WTC11 (cell line): ENCODE results near the gene BUD31. TPM values are rescaled to one million over a fixed set of nuclear protein-coding genes. Genes with fewer than 3 reads are reported as not detected.
A peak's percentile ranks its signal among the peaks of the same experiment; 100 is the strongest.

Experiments
- ATAC-seq: fragments of 200-7000 bp; cut with Tn5 transposase; 2 replicates; pipeline ENCODE4 v1.10.0; 2021; ENCODE audit warnings: mild to moderate bottlenecking, moderate library complexity
- CTCF ChIA-PET: fragments of 300-600 bp; sonication (Branson Sonifier 250); formaldehyde crosslinking; loops from one replicate; lab custom pipeline; 2021; ENCODE audit warnings: antibody characterized with exemption; lab: Charles Lee
- POLR2A ChIA-PET: fragments of 350-600 bp; sonication (Branson Sonifier 250); formaldehyde crosslinking; loops from one replicate; lab custom pipeline; 2021; ENCODE audit warnings: antibody characterized with exemption; lab: Charles Lee
- DNase-seq: peaks from one replicate; pipeline ENCODE4 v3.0.0; 2021; ENCODE audit warnings: low spot score
- H3K27ac Mint-ChIP-seq: 2 replicates; pipeline ENCODE4 v1.8.0; 2021; ENCODE audit warnings: mixed read lengths
- H3K27me3 Mint-ChIP-seq: 2 replicates; pipeline ENCODE4 v1.8.0; 2021; ENCODE audit warnings: low read depth, mild to moderate bottlenecking, moderate library complexity, mixed read lengths
- H3K36me3 Mint-ChIP-seq: 2 replicates; pipeline ENCODE4 v1.8.0; 2021; ENCODE audit warnings: mixed read lengths
- H3K4me1 Mint-ChIP-seq: 2 replicates; pipeline ENCODE4 v1.8.0; 2022; ENCODE audit warnings: mixed read lengths
- H3K4me3 Mint-ChIP-seq: 2 replicates; pipeline ENCODE4 v1.8.0; 2021; ENCODE audit warnings: mild to moderate bottlenecking, moderate library complexity, mixed read lengths
- H3K9me3 Mint-ChIP-seq: 2 replicates; pipeline ENCODE4 v1.8.0; 2021; ENCODE audit warnings: mixed read lengths
- ATF6 ChIP-seq: sonication (generic); formaldehyde crosslinking; IDR thresholded peaks from 2 replicates; pipeline ENCODE4 v1.8.1; 2023; ENCODE audit warnings: mild to moderate bottlenecking, missing genetic modification reagents
- CREB1 ChIP-seq: sonication (generic); formaldehyde crosslinking; IDR thresholded peaks from 2 replicates; pipeline ENCODE4 v1.8.0; 2023; ENCODE audit warnings: mild to moderate bottlenecking, missing genetic modification reagents
- E2F1 ChIP-seq: sonication (generic); formaldehyde crosslinking; IDR thresholded peaks from 2 replicates; pipeline ENCODE4 v1.8.0; 2022; ENCODE audit warnings: mild to moderate bottlenecking, missing genetic modification reagents
- FOXJ3 ChIP-seq: sonication (generic); formaldehyde crosslinking; IDR thresholded peaks from 2 replicates; pipeline ENCODE4 v1.9.0; 2021; ENCODE audit warnings: missing genetic modification reagents, mild to moderate bottlenecking, borderline replicate concordance
- FOXP4 ChIP-seq: sonication (generic); formaldehyde crosslinking; IDR thresholded peaks from 2 replicates; pipeline ENCODE4 v1.8.0; 2022; ENCODE audit warnings: mild to moderate bottlenecking, missing genetic modification reagents
- GABPB1 ChIP-seq: sonication (generic); formaldehyde crosslinking; IDR thresholded peaks from 2 replicates; pipeline ENCODE4 v1.8.1; 2023; ENCODE audit warnings: mild to moderate bottlenecking, missing genetic modification reagents
- GRHL2 ChIP-seq: fragments of 250-450 bp; sonication (Bioruptor Pico); IDR thresholded peaks from 2 replicates; pipeline ENCODE4 v1.8.0; 2022; ENCODE audit warnings: mild to moderate bottlenecking, moderate library complexity; ENCODE audit not compliant: insufficient replicate concordance, severe bottlenecking
- KAT7 ChIP-seq: sonication (generic); formaldehyde crosslinking; IDR thresholded peaks from 2 replicates; pipeline ENCODE4 v1.8.1; 2023; ENCODE audit warnings: missing genetic modification reagents, mild to moderate bottlenecking, borderline replicate concordance
- MAX ChIP-seq: sonication (generic); formaldehyde crosslinking; IDR thresholded peaks from 2 replicates; pipeline ENCODE4 v1.8.0; 2022; ENCODE audit warnings: mild to moderate bottlenecking, missing genetic modification reagents
- MLX ChIP-seq: sonication (generic); formaldehyde crosslinking; IDR thresholded peaks from 2 replicates; pipeline ENCODE4 v1.8.1; 2023; ENCODE audit warnings: mild to moderate bottlenecking, missing genetic modification reagents, moderate library complexity
- MYBL2 ChIP-seq: sonication (generic); formaldehyde crosslinking; IDR thresholded peaks from 2 replicates; pipeline ENCODE4 v1.8.1; 2023; ENCODE audit warnings: mild to moderate bottlenecking, moderate library complexity, missing genetic modification reagents
- PRRX2 ChIP-seq: fragments of 250-450 bp; sonication (Bioruptor Pico); IDR thresholded peaks from 2 replicates; pipeline ENCODE4 v1.8.0; 2021; ENCODE audit warnings: mild to moderate bottlenecking
- SMAD3 ChIP-seq: sonication (generic); formaldehyde crosslinking; IDR thresholded peaks from 2 replicates; pipeline ENCODE4 v1.8.0; 2022; ENCODE audit warnings: missing genetic modification reagents, mild to moderate bottlenecking, borderline replicate concordance
- TEAD1 ChIP-seq: sonication (generic); formaldehyde crosslinking; IDR thresholded peaks from 2 replicates; pipeline ENCODE4 v1.8.0; 2022; ENCODE audit warnings: mild to moderate bottlenecking, missing genetic modification reagents
- ZNF396 ChIP-seq: fragments of 250-450 bp; sonication (Bioruptor Pico); IDR thresholded peaks from 2 replicates; pipeline ENCODE4 v1.8.0; 2021; ENCODE audit warnings: mild to moderate bottlenecking, moderate library complexity, borderline replicate concordance
- total RNA-seq: library from RNA; stranded (reverse); gene quantifications from 3 replicates; pipeline ENCODE4 v1.2.3, GENCODE V29; 2021
- TF ChIP-seq, protein P1 (sequence below): sonication (generic); formaldehyde crosslinking; IDR thresholded peaks from 2 replicates; pipeline ENCODE4 v1.8.1; 2023; ENCODE audit warnings: mild to moderate bottlenecking, missing genetic modification reagents, moderate library complexity

BUD31 gene
- total RNA-seq, 1 experiment from 2014 or later = 98.7 TPM

- Mint-ChIP-seq H3K4me3 (peak overlapping the region; percentile 84), H3K4me1 (peaks cover 10% of the 10 kb centered on the region), H3K36me3 (peaks cover under 1% of the 10 kb centered on the region), H3K27me3 (peaks cover 12% of the 10 kb centered on the region), H3K9me3 (no peaks in the 10 kb centered on the region), H3K27ac (no peak overlapping the region; the same call in 1 of the 2 replicates)
- POLR2A ChIA-PET = interaction anchor here (0.5 to 2.0 kb wide), 3 partner anchors 15 to 36 kb away, joined by 3 to 8 read pairs (median 3); partner anchors contain the start of genes BUD31 and PDAP1
- TF ChIP-seq GABPB1 (CRISPR knock-in tag) (peak; percentile 43; the same call in 1 of the 2 replicates), PRRX2 (CRISPR knock-in tag) (no peak)
- DNase-seq = no peak
- CTCF ChIA-PET = interaction anchor here (0.7 to 2.7 kb wide), 3 partner anchors 13 to 62 kb away, joined by 3 to 10 read pairs (median 9); no protein-coding TSS in a partner anchor
- no peak for ATAC-seq
Measured at GRCh38 chr7:99372275-99373090, 36.3 kb upstream of the BUD31 start.

DNA sequence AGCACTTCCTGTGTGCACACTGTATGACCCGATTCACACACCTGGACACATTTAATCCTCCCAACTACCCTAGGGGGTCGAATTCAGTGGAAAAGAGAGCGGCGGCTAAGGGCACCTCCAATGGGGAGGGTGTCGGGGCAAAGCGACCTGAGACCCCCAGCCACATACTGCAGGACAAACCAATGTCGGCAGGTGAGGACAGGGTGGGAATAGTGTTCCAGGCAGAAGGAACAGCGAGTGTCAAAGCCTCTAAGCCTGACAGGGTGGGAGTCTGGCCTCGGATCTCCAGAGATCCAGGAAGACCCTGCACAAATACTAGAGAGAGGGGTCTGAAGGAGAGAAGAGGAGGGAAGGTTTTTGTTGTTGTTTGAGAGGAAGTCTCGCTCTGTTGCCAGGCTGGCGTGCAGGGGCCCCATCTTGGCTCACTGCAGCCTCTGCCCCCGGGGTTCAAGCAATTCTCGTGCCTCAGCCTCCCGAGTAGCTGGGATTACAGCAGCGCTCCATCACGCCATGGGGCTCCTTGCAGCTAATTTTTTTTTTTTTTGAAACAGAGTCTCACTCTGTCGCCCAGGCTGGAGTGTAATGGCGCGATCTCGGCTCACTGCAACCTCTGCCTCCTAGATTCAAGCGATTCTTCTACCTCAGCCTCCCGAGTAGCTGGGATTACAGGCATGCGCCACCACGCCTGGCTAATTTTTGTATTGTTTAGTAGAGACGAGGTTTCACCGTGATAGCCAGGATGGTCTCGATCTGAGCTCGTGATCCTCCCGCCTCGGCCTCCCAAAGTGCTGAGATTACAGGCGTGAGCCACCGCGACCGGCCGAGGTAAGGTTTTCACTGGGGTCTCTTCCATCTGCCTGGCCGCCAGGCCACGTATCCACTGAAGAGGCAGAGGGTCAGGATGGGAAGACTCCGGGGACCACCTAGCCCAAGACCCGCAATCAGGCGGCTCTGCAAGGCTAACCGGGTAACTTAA is 35.4 kb upstream of the BUD31 start:
- H3K4me1 Mint-ChIP-seq = peaks cover 10% of the 10 kb centered on the region
- H3K9me3 Mint-ChIP-seq = no peaks in the 10 kb centered on the region
- H3K27me3 Mint-ChIP-seq = peaks cover 12% of the 10 kb centered on the region
- H3K36me3 Mint-ChIP-seq = peaks cover 6% of the 10 kb centered on the region
- POLR2A ChIA-PET = interaction anchor here (0.5 to 2.0 kb wide), 9 partner anchors 14 to 357 kb away, joined by 3 to 14 read pairs (median 3); partner anchors contain the start of genes BUD31 and PDAP1
- peak overlapping the region; percentile 84 for H3K4me3 Mint-ChIP-seq
- peak overlapping the region; percentile 65; the same call in 1 of the 2 replicates for H3K27ac Mint-ChIP-seq
- TF ChIP-seq TEAD1 (no peak), FOXP4 (no peak), GRHL2 (CRISPR knock-in tag) (no peak), MAX (CRISPR knock-in tag) (no peak), CREB1 (CRISPR knock-in tag) (no peak), MLX (CRISPR knock-in tag) (no peak), FOXJ3 (no peak)
- CTCF ChIA-PET = interaction anchor here (1.0 to 2.7 kb wide), 4 partner anchors 8 to 152 kb away, joined by 4 to 10 read pairs (median 9); no protein-coding TSS in a partner anchor
- no peak for DNase-seq
- no peak for ATAC-seq

DNA sequence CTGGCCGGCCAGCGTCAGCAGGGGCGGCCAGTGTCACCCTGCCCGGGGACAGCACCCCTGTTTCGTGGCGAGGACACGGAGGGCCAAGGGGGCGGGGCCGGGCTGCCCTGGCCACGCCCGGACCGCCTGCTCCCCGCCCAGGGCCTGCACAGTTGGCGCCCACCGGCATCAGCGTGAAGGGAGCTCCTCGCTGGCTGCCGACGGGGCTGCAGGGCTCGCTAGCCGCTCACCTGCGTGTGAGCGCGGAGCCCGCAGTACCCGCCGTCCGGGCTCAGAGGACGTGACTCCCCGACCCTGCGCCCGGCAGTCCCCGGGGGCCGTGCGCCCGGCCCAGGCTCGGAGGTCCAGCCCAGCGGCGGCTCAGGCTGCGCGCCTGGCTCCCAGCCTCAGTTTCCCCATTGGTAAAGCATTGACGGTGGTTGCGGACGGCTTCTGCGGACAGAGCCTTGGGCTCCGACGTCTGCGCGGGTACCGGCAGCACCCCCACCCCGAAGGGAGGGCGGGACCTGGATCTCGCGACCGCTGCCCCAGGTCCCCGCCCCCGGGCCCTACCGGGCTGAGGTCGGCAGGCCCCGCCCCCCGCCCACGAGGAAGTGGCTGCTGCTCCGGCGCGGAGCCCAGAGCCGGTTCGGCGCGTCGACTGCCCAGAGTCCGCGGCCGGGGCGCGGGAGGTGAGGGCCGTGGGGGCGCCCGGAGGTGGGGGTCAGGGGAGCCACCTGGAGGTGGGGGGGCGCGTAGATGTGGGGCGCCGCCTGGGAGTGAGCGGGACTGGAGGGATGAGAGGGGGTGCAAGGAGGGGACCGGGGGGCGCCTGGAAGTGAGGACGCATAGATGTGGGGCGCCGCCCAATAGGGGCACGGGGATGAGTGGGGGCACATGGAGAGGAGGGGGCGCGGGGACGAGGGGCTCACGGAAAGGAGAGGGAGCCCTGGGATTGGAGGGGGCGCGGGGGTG is 34.4 kb upstream of the BUD31 start, which contains the start of gene ARPC1B:
Gene ARPC1B (plus strand): TSS at position 620 of the 954 bp plus-strand sequence. CDS start 10,985 bp downstream, outside the sequence.
- peak; percentile 74 for ATAC-seq
- Mint-ChIP-seq H3K36me3 (peaks cover 11% of the 10 kb centered on the region), H3K27me3 (peaks cover 12% of the 10 kb centered on the region), H3K4me1 (peaks cover 15% of the 10 kb centered on the region), H3K27ac (0 out of 2 replicates have a peak within 1 kb of the TSS, but pooled peaks have one; percentile 65), H3K9me3 (no peaks in the 10 kb centered on the region), H3K4me3 (peak within 1 kb of the TSS; percentile 84)
- DNase-seq = peak; percentile 74
- CTCF ChIA-PET = interaction anchor here (0.6 to 2.7 kb wide), 8 partner anchors 9 to 1075 kb away, joined by 3 to 11 read pairs (median 4); partner anchors contain the start of gene GAL3ST4
- POLR2A ChIA-PET = interaction anchor here (0.5 to 1.0 kb wide), 7 partner anchors 18 to 358 kb away, joined by 3 to 14 read pairs (median 3); partner anchors contain the start of genes BUD31 and PDAP1
- TF ChIP-seq ZNF396 (CRISPR knock-in tag) (no peak), ATF6 (CRISPR knock-in tag) (peak; percentile 59; the same call in 1 of the 2 replicates), E2F1 (CRISPR knock-in tag) (no peak), SMAD3 (CRISPR knock-in tag) (no peak), KAT7 (CRISPR knock-in tag) (0 out of 2 replicates have a peak, but pooled peaks have one; percentile 26), MYBL2 (CRISPR knock-in tag) (0 out of 2 replicates have a peak, but pooled peaks have one; percentile 78)
- TF ChIP-seq, protein P1, sequence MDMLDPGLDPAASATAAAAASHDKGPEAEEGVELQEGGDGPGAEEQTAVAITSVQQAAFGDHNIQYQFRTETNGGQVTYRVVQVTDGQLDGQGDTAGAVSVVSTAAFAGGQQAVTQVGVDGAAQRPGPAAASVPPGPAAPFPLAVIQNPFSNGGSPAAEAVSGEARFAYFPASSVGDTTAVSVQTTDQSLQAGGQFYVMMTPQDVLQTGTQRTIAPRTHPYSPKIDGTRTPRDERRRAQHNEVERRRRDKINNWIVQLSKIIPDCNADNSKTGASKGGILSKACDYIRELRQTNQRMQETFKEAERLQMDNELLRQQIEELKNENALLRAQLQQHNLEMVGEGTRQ (CRISPR knock-in tag) = no peak
